ENCODE results near the gene CNN2.
A peak's percentile ranks its signal among the peaks of the same experiment; 100 is the strongest.

Gene CNN2

DNA sequence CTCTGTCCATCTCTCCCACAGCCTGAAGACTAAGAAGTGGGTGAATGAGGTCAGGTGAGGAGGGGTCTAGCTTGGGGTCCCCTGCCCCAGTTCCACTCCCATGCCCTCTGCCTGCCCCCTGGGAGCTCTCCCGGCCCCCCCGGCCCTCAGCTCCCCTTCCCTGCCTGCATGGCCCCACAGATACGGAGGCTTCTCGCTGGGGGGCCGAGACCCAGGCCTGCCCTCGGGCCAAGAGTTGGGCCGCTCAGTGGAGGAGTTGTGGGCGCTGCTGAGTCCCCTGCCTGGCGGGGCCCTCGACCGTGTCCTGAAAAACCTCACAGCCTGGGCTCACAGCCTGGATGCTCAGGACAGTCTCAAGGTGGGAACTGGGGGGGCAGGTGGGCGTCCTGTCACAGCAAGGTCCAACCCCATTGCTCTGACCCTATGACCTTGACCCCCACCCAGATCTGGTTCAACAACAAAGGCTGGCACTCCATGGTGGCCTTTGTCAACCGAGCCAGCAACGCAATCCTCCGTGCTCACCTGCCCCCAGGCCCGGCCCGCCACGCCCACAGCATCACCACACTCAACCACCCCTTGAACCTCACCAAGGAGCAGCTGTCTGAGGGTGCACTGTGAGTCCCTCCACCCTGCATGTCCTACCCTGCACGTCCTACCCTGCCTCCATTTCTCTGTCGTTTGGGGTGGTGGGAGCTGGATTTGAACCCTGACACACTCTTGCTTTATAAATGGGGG lies 29.6 kb downstream of the CNN2 start:
- H4K91ac ChIP-seq (ENCODE audit: low read length) = no peak overlapping the region
- no peak for DNase-seq
- H2AFZ ChIP-seq (ENCODE audit: low read depth, low read length) = no peak overlapping the region

DNA sequence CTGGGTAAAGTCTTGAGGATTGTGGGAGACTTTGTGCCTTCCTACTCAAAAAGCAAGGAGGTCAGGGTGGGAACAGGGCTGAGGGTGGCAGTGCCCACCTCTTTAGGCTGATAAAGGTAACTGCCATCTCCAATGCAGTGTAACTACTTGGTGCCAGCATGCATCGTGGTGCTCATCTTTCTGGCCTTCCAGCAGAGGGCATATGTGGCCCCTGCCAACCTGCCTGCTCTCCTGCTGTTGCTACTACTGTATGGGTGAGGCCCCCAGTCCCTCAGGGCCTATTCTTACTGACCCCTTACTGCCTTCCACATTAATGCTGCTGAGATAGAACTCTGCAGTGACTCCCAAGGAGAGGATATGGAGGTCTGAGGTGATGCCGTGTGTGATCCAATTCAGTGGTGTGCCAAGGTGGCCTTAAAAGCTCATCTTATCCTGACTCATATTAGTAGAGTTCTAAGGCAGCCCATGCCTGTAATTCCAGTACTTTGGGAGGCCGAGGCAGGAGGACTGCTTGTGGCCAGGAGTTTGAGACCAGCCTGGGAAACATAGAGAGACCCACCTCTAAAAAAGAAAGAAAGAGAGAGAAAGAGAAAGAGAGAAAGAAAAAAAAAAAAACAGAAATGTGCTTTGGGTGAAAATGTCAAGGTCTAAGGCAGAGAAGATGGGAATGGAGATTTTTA lies 30.9 kb downstream of the CNN2 start:
- peaks cover 36% of the 10 kb centered on the region for H3K9me3 ChIP-seq (ENCODE audit: control insufficient read depth, low read length)
- no peak overlapping the region for H2BK120ac ChIP-seq (ENCODE audit: low read depth, low read length)
- peaks cover 13 to 66% of the 10 kb centered on the region in 2 experiments for H3K36me3 ChIP-seq (ENCODE audit: control insufficient read depth in 1 of 2, insufficient read depth in 2 of 2, low read depth in 1 of 2, low read length in 2 of 2)
- no peak overlapping the region for H3K9ac ChIP-seq (ENCODE audit: low read length)
- no peaks in the 10 kb centered on the region for H3K79me1 ChIP-seq (replicated peaks; ENCODE audit: low read length, poor library complexity, severe bottlenecking)
- no peak overlapping the region for H3K27ac ChIP-seq (ENCODE audit: low read length, poor library complexity, severe bottlenecking)
- H3K4me1 ChIP-seq (ENCODE audit: control insufficient read depth, insufficient read depth, low read depth, low read length) = no peaks in the 10 kb centered on the region
- H3K18ac ChIP-seq (ENCODE audit: low read depth in 1 of 2, low read length in 2 of 2) = no peak overlapping the region
- H2AK5ac ChIP-seq (ENCODE audit: low read length, severe bottlenecking) = no peak overlapping the region
- no peak overlapping the region for H2AFZ ChIP-seq (ENCODE audit: low read depth, low read length)
- peak overlapping the region in 1 of 2 experiments; percentile 20 for H3K4me3 ChIP-seq (ENCODE audit: insufficient read depth in 1 of 2, low read depth in 1 of 2, low read length in 2 of 2)
- H4K8ac ChIP-seq (ENCODE audit: low read length) = no peak overlapping the region
- H2BK5ac ChIP-seq (ENCODE audit: low read depth, low read length, poor library complexity, severe bottlenecking) = no peak overlapping the region
- peak; percentile 80 for DNase-seq
- no peak overlapping the region for H4K91ac ChIP-seq (ENCODE audit: low read length)
- 68% methylated on average over 3 of the region's 3 CpGs for WGBS
- no peak overlapping the region for H2BK12ac ChIP-seq (ENCODE audit: low read length in 2 of 2)
- H3K23ac ChIP-seq (ENCODE audit: low read length in 2 of 2) = no peak overlapping the region
- no peak overlapping the region for H2BK15ac ChIP-seq (ENCODE audit: low read depth, poor library complexity, severe bottlenecking)
- H3K4ac ChIP-seq (ENCODE audit: low read depth in 1 of 2, low read length in 2 of 2) = no peak overlapping the region
- H3K27me3 ChIP-seq (ENCODE audit: control insufficient read depth in 1 of 2, insufficient read depth in 1 of 2, low read length in 2 of 2) = no peaks in the 10 kb centered on the region
- H3K14ac ChIP-seq (ENCODE audit: low read length in 2 of 2) = no peak overlapping the region
- no peak overlapping the region for H3K4me2 ChIP-seq (ENCODE audit: low read length, poor library complexity, severe bottlenecking)

More for the DNA sequence above, 29.6 kb downstream of the CNN2 start:
- WGBS = 95% methylated on average over 20 of the region's 20 CpGs
- no peak overlapping the region for H2BK120ac ChIP-seq (ENCODE audit: low read depth, low read length)
- no peak overlapping the region for H3K9ac ChIP-seq (ENCODE audit: low read length)
- H3K4me3 ChIP-seq (ENCODE audit: insufficient read depth in 1 of 2, low read depth in 1 of 2, low read length in 2 of 2) = peak overlapping the region in 1 of 2 experiments; percentile 20
- no peaks in the 10 kb centered on the region for H3K79me1 ChIP-seq (replicated peaks; ENCODE audit: low read length, poor library complexity, severe bottlenecking)
- peaks cover 13 to 64% of the 10 kb centered on the region in 2 experiments for H3K36me3 ChIP-seq (ENCODE audit: control insufficient read depth in 1 of 2, insufficient read depth in 2 of 2, low read depth in 1 of 2, low read length in 2 of 2)
- H3K27ac ChIP-seq (ENCODE audit: low read length, poor library complexity, severe bottlenecking) = no peak overlapping the region
- no peak overlapping the region for H3K18ac ChIP-seq (ENCODE audit: low read depth in 1 of 2, low read length in 2 of 2)
- H3K14ac ChIP-seq (ENCODE audit: low read length in 2 of 2) = no peak overlapping the region
- no peaks in the 10 kb centered on the region for H3K4me1 ChIP-seq (ENCODE audit: control insufficient read depth, insufficient read depth, low read depth, low read length)
- no peak overlapping the region for H2BK5ac ChIP-seq (ENCODE audit: low read depth, low read length, poor library complexity, severe bottlenecking)
- no peak overlapping the region for H3K23ac ChIP-seq (ENCODE audit: low read length in 2 of 2)
- no peak overlapping the region for H3K4ac ChIP-seq (ENCODE audit: low read depth in 1 of 2, low read length in 2 of 2)
- H2BK12ac ChIP-seq (ENCODE audit: low read length in 2 of 2) = no peak overlapping the region
- H3K4me2 ChIP-seq (ENCODE audit: low read length, poor library complexity, severe bottlenecking) = no peak overlapping the region
- no peak overlapping the region for H2AK5ac ChIP-seq (ENCODE audit: low read length, severe bottlenecking)
- H2BK15ac ChIP-seq (ENCODE audit: low read depth, poor library complexity, severe bottlenecking) = no peak overlapping the region
- no peaks in the 10 kb centered on the region for H3K27me3 ChIP-seq (ENCODE audit: control insufficient read depth in 1 of 2, insufficient read depth in 1 of 2, low read length in 2 of 2)
- no peak overlapping the region for H4K8ac ChIP-seq (ENCODE audit: low read length)
- peaks cover 36% of the 10 kb centered on the region for H3K9me3 ChIP-seq (ENCODE audit: control insufficient read depth, low read length)

DNA sequence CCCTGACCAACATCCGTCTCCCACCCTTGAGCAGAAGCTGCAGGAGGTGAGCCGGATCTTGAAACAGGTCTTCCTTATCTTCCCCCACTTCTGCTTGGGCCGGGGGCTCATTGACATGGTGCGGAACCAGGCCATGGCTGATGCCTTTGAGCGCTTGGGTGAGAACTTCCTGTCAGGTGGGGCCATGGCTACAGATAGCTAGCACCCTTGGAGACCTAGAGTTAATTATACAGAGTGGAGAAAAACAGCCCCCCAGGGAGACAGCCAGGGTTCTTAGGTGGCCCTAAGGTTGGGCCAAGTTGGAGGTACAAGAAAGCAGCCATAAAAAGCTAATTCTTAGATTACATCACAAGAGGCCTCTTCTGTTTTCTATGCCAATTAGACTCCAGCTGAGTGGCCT lies 31.7 kb downstream of the CNN2 start:
- no peak overlapping the region for H3K4me3 ChIP-seq (ENCODE audit: insufficient read depth in 1 of 2, low read depth in 1 of 2, low read length in 2 of 2)
- H3K4ac ChIP-seq (ENCODE audit: low read depth in 1 of 2, low read length in 2 of 2) = no peak overlapping the region
- no peak overlapping the region for H2BK15ac ChIP-seq (ENCODE audit: low read depth, poor library complexity, severe bottlenecking)
- no peak overlapping the region for H3K18ac ChIP-seq (ENCODE audit: low read depth in 1 of 2, low read length in 2 of 2)
- H2AFZ ChIP-seq (ENCODE audit: low read depth, low read length) = no peak overlapping the region
- H3K9me3 ChIP-seq (ENCODE audit: control insufficient read depth, low read length) = peaks cover 36% of the 10 kb centered on the region
- no peak overlapping the region for H4K8ac ChIP-seq (ENCODE audit: low read length)
- H2AK5ac ChIP-seq (ENCODE audit: low read length, severe bottlenecking) = no peak overlapping the region
- H3K14ac ChIP-seq (ENCODE audit: low read length in 2 of 2) = no peak overlapping the region
- no peak overlapping the region for H3K27ac ChIP-seq (ENCODE audit: low read length, poor library complexity, severe bottlenecking)
- H2BK120ac ChIP-seq (ENCODE audit: low read depth, low read length) = no peak overlapping the region
- DNase-seq = no peak
- no peak overlapping the region for H2BK12ac ChIP-seq (ENCODE audit: low read length in 2 of 2)
- no peak overlapping the region for H3K9ac ChIP-seq (ENCODE audit: low read length)
- no peak overlapping the region for H3K23ac ChIP-seq (ENCODE audit: low read length in 2 of 2)
- 97% methylated on average over 4 of the region's 5 CpGs for WGBS
- H3K4me1 ChIP-seq (ENCODE audit: control insufficient read depth, insufficient read depth, low read depth, low read length) = no peaks in the 10 kb centered on the region
- peaks cover 13 to 64% of the 10 kb centered on the region in 2 experiments for H3K36me3 ChIP-seq (ENCODE audit: control insufficient read depth in 1 of 2, insufficient read depth in 2 of 2, low read depth in 1 of 2, low read length in 2 of 2)
- no peak overlapping the region for H2BK5ac ChIP-seq (ENCODE audit: low read depth, low read length, poor library complexity, severe bottlenecking)
- H4K91ac ChIP-seq (ENCODE audit: low read length) = no peak overlapping the region
- H3K4me2 ChIP-seq (ENCODE audit: low read length, poor library complexity, severe bottlenecking) = no peak overlapping the region
- no peaks in the 10 kb centered on the region for H3K27me3 ChIP-seq (ENCODE audit: control insufficient read depth in 1 of 2, insufficient read depth in 1 of 2, low read length in 2 of 2)
- no peaks in the 10 kb centered on the region for H3K79me1 ChIP-seq (replicated peaks; ENCODE audit: low read length, poor library complexity, severe bottlenecking)

DNA sequence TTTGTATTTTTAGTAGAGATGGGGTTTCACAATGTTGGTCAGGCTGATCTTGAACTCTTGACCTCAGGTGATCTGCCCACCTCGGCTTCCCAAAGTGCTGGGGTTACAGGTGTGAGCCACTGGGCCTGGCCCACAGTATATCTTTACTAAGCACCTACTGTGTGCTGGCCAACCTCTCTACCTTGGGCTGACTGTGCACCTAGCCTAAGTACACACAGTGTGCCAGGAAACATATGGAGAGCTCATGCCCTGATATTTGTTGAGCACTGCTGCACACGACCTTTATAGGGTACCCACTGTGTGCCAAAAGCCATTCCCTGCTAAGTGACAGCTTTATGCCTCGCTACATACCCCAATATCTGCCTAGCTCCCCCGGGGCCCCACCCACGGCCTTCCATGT lies 34.3 kb downstream of the CNN2 start:
- Histone ChIP-seq H4K8ac (ENCODE audit: low read length) (no peak overlapping the region), H3K9me3 (ENCODE audit: control insufficient read depth, low read length) (peaks cover 34% of the 10 kb centered on the region), H2BK15ac (ENCODE audit: low read depth, poor library complexity, severe bottlenecking) (no peak overlapping the region), H3K9ac (ENCODE audit: low read length) (no peak overlapping the region), H3K4me1 (ENCODE audit: control insufficient read depth, insufficient read depth, low read depth, low read length) (peaks cover 11% of the 10 kb centered on the region), H2AFZ (ENCODE audit: low read depth, low read length) (no peak overlapping the region), H2BK5ac (ENCODE audit: low read depth, low read length, poor library complexity, severe bottlenecking) (no peak overlapping the region), H2BK120ac (ENCODE audit: low read depth, low read length) (no peak overlapping the region), H4K91ac (ENCODE audit: low read length) (no peak overlapping the region), H2AK5ac (ENCODE audit: low read length, severe bottlenecking) (no peak overlapping the region), H3K18ac (ENCODE audit: low read depth in 1 of 2, low read length in 2 of 2) (no peak overlapping the region), H3K4me3 (ENCODE audit: insufficient read depth in 1 of 2, low read depth in 1 of 2, low read length in 2 of 2) (no peak overlapping the region), H3K14ac (ENCODE audit: low read length in 2 of 2) (no peak overlapping the region), H3K79me1 (replicated peaks; ENCODE audit: low read length, poor library complexity, severe bottlenecking) (no peaks in the 10 kb centered on the region), H3K4ac (ENCODE audit: low read depth in 1 of 2, low read length in 2 of 2) (no peak overlapping the region), H3K23ac (ENCODE audit: low read length in 2 of 2) (no peak overlapping the region), H3K27ac (ENCODE audit: low read length, poor library complexity, severe bottlenecking) (no peak overlapping the region), H3K36me3 (ENCODE audit: control insufficient read depth in 1 of 2, insufficient read depth in 2 of 2, low read depth in 1 of 2, low read length in 2 of 2) (peaks cover 13 to 48% of the 10 kb centered on the region in 2 experiments), H3K27me3 (ENCODE audit: control insufficient read depth in 1 of 2, insufficient read depth in 1 of 2, low read length in 2 of 2) (peaks cover 0 to 17% of the 10 kb centered on the region in 2 experiments), H3K4me2 (ENCODE audit: low read length, poor library complexity, severe bottlenecking) (no peak overlapping the region), H2BK12ac (ENCODE audit: low read length in 2 of 2) (no peak overlapping the region)
- 87% methylated on average over 5 of the region's 5 CpGs for WGBS
- no peak for DNase-seq

Data from mesenchymal stem cell (in vitro differentiated cells and primary cell).